SK-N-SH treated with all-trans-retinoic acid at 6 μM for 48 hours (cell line): ENCODE data around the gene HMCN2.

Experiments used
- ARNTL ChIP-seq: fragments of 450-650 bp; formaldehyde crosslinking; IDR thresholded peaks from 2 replicates; pipeline ENCODE4 v1.5.0; 2020; ENCODE audit warnings: low read depth, mild to moderate bottlenecking, moderate library complexity, borderline replicate concordance
- BACH2 ChIP-seq: fragments of 250-450 bp; sonication (Bioruptor Pico); IDR thresholded peaks from 2 replicates; pipeline ENCODE4 v1.9.0; 2021; ENCODE audit warnings: mild to moderate bottlenecking, borderline replicate concordance
- CREB5 ChIP-seq: fragments of 250-450 bp; sonication (Bioruptor Pico); IDR thresholded peaks from 2 replicates; pipeline ENCODE4 v1.5.1; 2020; ENCODE audit warnings: low read depth, mild to moderate bottlenecking, moderate library complexity
- CSDC2 ChIP-seq: fragments of 250-450 bp; sonication (Bioruptor Pico); IDR thresholded peaks from 2 replicates; pipeline ENCODE4 v1.5.0; 2020; ENCODE audit warnings: mild to moderate bottlenecking, moderate library complexity
- ISL1 ChIP-seq: fragments of 250-450 bp; sonication (Bioruptor Pico); IDR thresholded peaks from 2 replicates; pipeline ENCODE4 v2.1.2; 2022; ENCODE audit warnings: mild to moderate bottlenecking, moderate library complexity
- OSR1 ChIP-seq: fragments of 250-450 bp; sonication (Bioruptor Pico); IDR thresholded peaks from 2 replicates; pipeline ENCODE4 v1.8.0; 2022; ENCODE audit warnings: moderate library complexity, mild to moderate bottlenecking, inconsistent platforms
- PATZ1 ChIP-seq: fragments of 250-450 bp; sonication (Bioruptor Pico); IDR thresholded peaks from 2 replicates; pipeline ENCODE4 v1.8.0; 2020; ENCODE audit warnings: mild to moderate bottlenecking, moderate library complexity, borderline replicate concordance
- PPARA ChIP-seq: fragments of 250-450 bp; sonication (Bioruptor Pico); IDR thresholded peaks from 2 replicates; pipeline ENCODE4 v1.5.0; 2020; ENCODE audit warnings: mild to moderate bottlenecking, borderline replicate concordance
- RARB ChIP-seq: fragments of 250-450 bp; sonication (Bioruptor Pico); IDR thresholded peaks from 2 replicates; pipeline ENCODE4 v1.8.0; 2021; ENCODE audit warnings: mild to moderate bottlenecking, moderate library complexity
- ZFP3 ChIP-seq: fragments of 250-450 bp; sonication (Bioruptor Pico); IDR thresholded peaks from 2 replicates; pipeline ENCODE4 v1.5.0; 2020; ENCODE audit warnings: mild to moderate bottlenecking, moderate library complexity
- ZFP30 ChIP-seq: fragments of 450-650 bp; formaldehyde crosslinking; IDR thresholded peaks from 2 replicates; pipeline ENCODE4 v1.5.0; 2022; ENCODE audit warnings: mild to moderate bottlenecking, moderate library complexity
- ZNF70 ChIP-seq: fragments of 450-650 bp; formaldehyde crosslinking; IDR thresholded peaks from 2 replicates; pipeline ENCODE4 v1.5.0; 2020; ENCODE audit warnings: mild to moderate bottlenecking, moderate library complexity
- ZNF8 ChIP-seq: fragments of 450-650 bp; formaldehyde crosslinking; IDR thresholded peaks from 2 replicates; pipeline ENCODE4 v1.5.0; 2020; ENCODE audit warnings: mild to moderate bottlenecking, moderate library complexity

GRCh38 chr9:130433168-130433946 lies 167.8 kb downstream of the HMCN2 start:
- TF ChIP-seq ZNF70 (CRISPR knock-in tag) (no peak), PATZ1 (no peak), ARNTL (no peak), ZFP30 (CRISPR knock-in tag) (no peak), BACH2 (CRISPR knock-in tag) (no peak), CSDC2 (no peak), ZFP3 (CRISPR knock-in tag) (no peak), PPARA (no peak), RARB (CRISPR knock-in tag) (no peak), CREB5 (CRISPR knock-in tag) (no peak), ISL1 (CRISPR knock-in tag) (no peak), OSR1 (CRISPR knock-in tag) (no peak), ZNF8 (CRISPR knock-in tag) (no peak)
